Progenitor cell of endocrine pancreas (in vitro differentiated cells): ENCODE results near the gene C22orf39. TPM values are rescaled to one million over a fixed set of nuclear protein-coding genes. Genes with fewer than 3 reads are reported as not detected.

Source experiments
- DNase-seq: peaks from one replicate; pipeline ENCODE4 v3.0.0; 2021; ENCODE audit warnings: low spot score; ENCODE audit not compliant: unreplicated experiment
- H3K27ac Mint-ChIP-seq: 2 replicates; pipeline ENCODE4 v1.8.0; 2021; ENCODE audit warnings: mild to moderate bottlenecking, moderate library complexity, mixed read lengths
- H3K27me3 Mint-ChIP-seq: 2 replicates; pipeline ENCODE4 v1.8.0; 2021; ENCODE audit warnings: mixed read lengths
- H3K36me3 Mint-ChIP-seq: 2 replicates; pipeline ENCODE4 v1.8.0; 2022; ENCODE audit warnings: mixed read lengths; ENCODE audit not compliant: insufficient read depth
- H3K4me1 Mint-ChIP-seq: 2 replicates; pipeline ENCODE4 v1.8.0; 2021; ENCODE audit warnings: low read depth, mixed read lengths
- H3K4me3 Mint-ChIP-seq: 2 replicates; pipeline ENCODE4 v1.8.0; 2021; ENCODE audit warnings: low read depth, mild to moderate bottlenecking, moderate library complexity, mixed read lengths
- H3K9me3 Mint-ChIP-seq: 2 replicates; pipeline ENCODE4 v1.8.0; 2021; ENCODE audit warnings: low read depth, mixed read lengths
- CTCF ChIP-seq: fragments of 200-600 bp; sonication (generic); IDR thresholded peaks from one replicate; pipeline ENCODE4 v1.5.0; 2021; ENCODE audit warnings: antibody characterized with exemption, mild to moderate bottlenecking; ENCODE audit not compliant: unreplicated experiment
- total RNA-seq: library from RNA; stranded (reverse); gene quantifications from 2 replicates; pipeline ENCODE4 v1.2.1, GENCODE V29; 2021

C22orf39 gene
- total RNA-seq, 1 donor from 2014 or later: 28.8 TPM

DNA sequence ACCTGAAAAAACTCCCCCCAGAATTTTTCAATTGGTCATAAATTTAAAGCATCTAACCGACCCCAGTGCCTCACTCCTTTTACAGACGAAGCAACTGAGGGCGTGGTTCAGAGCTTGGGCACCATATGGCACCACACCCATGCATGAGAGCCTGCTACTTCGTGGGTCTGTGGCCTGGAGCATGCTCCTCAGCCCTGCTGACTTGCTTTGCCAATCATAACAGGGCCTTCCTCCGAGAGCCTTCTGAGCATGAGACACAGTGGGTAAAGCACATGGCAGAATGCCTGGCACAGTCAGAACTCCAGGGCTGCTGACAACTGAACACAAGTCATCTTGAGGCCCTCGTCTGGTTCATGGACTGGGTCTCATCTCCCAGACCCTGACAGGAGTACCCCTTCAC, 49.3 kb downstream of the C22orf39 start:
- Mint-ChIP-seq H3K36me3 (peaks cover 4% of the 10 kb centered on the region), H3K9me3 (no peaks in the 10 kb centered on the region), H3K4me3 (no peak overlapping the region), H3K27ac (no peak overlapping the region), H3K27me3 (no peaks in the 10 kb centered on the region), H3K4me1 (no peaks in the 10 kb centered on the region)
- TF ChIP-seq CTCF: no peak
- no peak for DNase-seq

- no peak for TF ChIP-seq CTCF
- Mint-ChIP-seq H3K36me3 (peaks cover 4% of the 10 kb centered on the region), H3K9me3 (no peaks in the 10 kb centered on the region), H3K4me3 (no peak overlapping the region), H3K27me3 (no peaks in the 10 kb centered on the region), H3K4me1 (no peaks in the 10 kb centered on the region), H3K27ac (no peak overlapping the region)
- DNase-seq: no peak
These were observed 49.8 kb downstream of the C22orf39 start for GRCh38 chr22:19397734-19398104.

DNA sequence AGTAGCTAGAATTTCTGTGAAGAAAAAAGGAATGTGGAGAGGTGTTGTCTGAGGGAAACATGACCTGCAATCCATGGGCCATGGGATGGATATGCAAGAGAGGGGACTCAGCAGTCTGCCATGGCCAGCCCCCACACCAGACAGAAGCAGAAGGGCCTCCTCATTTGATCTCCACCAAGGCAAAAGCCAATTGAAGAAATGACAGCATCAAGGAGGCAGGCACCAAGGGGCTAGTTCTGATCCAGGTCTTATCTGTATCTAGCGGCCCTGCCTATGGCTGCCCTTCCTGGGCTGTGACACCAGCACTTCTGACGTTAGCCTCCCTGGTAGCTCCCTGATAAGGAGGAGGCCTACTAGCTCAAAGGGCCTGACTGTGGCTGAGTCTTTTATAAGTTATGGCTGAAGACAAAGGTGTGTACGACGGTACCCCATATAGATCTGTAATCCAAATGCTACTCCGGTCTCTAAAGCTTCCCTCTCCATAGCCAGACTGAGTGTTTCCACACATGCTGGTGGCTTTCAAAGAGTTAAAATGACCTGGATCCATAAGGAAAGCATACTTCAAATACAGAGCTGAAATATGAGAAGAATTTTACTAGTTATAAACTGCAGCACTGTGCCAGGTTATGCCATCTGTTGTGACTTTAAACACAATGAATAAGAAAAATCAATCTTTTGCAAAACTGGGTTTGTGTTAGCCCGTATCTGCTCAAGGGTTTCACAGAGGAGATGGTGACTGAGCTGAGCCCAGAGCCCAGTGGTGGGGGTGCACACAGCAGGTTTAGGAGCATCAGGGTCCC, 50.4 kb downstream of the C22orf39 start:
- H3K4me3 Mint-ChIP-seq: no peak overlapping the region
- no peak overlapping the region for H3K27ac Mint-ChIP-seq
- TF ChIP-seq CTCF: no peak
- H3K36me3 Mint-ChIP-seq: peaks cover 4% of the 10 kb centered on the region
- DNase-seq: no peak
- no peaks in the 10 kb centered on the region for H3K9me3 Mint-ChIP-seq
- no peaks in the 10 kb centered on the region for H3K27me3 Mint-ChIP-seq
- H3K4me1 Mint-ChIP-seq: no peaks in the 10 kb centered on the region

GRCh38 chr22:19396561-19396933, 51.0 kb downstream of the C22orf39 start:
- H3K9me3 Mint-ChIP-seq: no peaks in the 10 kb centered on the region
- H3K27ac Mint-ChIP-seq: no peak overlapping the region
- H3K4me1 Mint-ChIP-seq: no peaks in the 10 kb centered on the region
- H3K4me3 Mint-ChIP-seq: no peak overlapping the region
- no peak for DNase-seq
- no peak for TF ChIP-seq CTCF
- no peaks in the 10 kb centered on the region for H3K27me3 Mint-ChIP-seq
- H3K36me3 Mint-ChIP-seq: peaks cover 4% of the 10 kb centered on the region

DNA sequence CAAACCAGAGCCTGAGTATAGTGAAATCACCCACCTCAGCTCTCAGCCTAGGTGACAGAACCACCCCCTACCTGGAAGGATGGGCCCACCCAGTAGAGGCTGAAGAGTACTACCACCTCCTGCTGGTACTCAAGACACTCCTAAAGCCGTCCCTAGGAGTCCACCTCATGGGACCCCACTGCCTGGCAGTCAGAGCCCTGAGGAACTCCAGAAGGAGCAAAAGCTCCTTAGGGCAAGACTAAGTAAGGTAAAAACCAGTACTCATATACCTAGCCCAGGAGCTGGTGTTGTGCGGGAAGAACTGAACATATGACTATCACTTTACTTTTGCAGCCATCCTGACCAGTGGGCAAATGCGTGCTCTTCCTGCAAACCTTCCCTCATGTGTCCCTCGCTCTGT, 52.2 kb downstream of the C22orf39 start:
- TF ChIP-seq CTCF: no peak
- no peaks in the 10 kb centered on the region for H3K4me1 Mint-ChIP-seq
- H3K27ac Mint-ChIP-seq: no peak overlapping the region
- H3K9me3 Mint-ChIP-seq: no peaks in the 10 kb centered on the region
- no peak overlapping the region for H3K4me3 Mint-ChIP-seq
- peaks cover 5% of the 10 kb centered on the region for H3K36me3 Mint-ChIP-seq
- H3K27me3 Mint-ChIP-seq: no peaks in the 10 kb centered on the region
- no peak for DNase-seq
